GM13977 (cell line): ENCODE measurements around the gene BTBD9.

Experiments
- DNase-seq: peaks from one replicate; pipeline ENCODE4 v3.0.0; 2012; ENCODE audit warnings: low spot score
- CTCF ChIP-seq: IDR thresholded peaks from 2 replicates; pipeline ENCODE4 v1.5.1; 2012; ENCODE audit warnings: mild to moderate bottlenecking, control low read depth; ENCODE audit not compliant: insufficient read depth; ENCODE audit errors: extremely low read depth, missing control alignments
- in situ Hi-C: fragments of 300-500 bp; cut with MboI; formaldehyde crosslinking; loops from one replicate; pipeline ENCODE4 v1.12.0; 2022; ENCODE audit warnings: low sequenced_read_pairs, low pct_unique_long_range_greater_than_20kb, mixed read lengths, inconsistent platforms; ENCODE audit not compliant: unreplicated experiment

BTBD9 gene

GRCh38 chr6:38183856-38184584 is 455.7 kb downstream of the BTBD9 start:
- in situ Hi-C loops = no loop called here
- no peak for TF ChIP-seq CTCF
- no peak for DNase-seq

- no peak for TF ChIP-seq CTCF
- peak; percentile 3 for DNase-seq
- in situ Hi-C loops = no loop called here
Observed at GRCh38 chr6:38182426-38182825, 457.3 kb downstream of the BTBD9 start.

GRCh38 chr6:38180586-38180985 is 459.1 kb downstream of the BTBD9 start:
- DNase-seq = no peak

GRCh38 chr6:38179794-38180430 is 459.8 kb downstream of the BTBD9 start:
- peak; percentile 12 for TF ChIP-seq CTCF
- DNase-seq = no peak
- in situ Hi-C loops = no loop called here

More at GRCh38 chr6:38180586-38180985, 459.1 kb downstream of the BTBD9 start:
- in situ Hi-C loops = no loop called here
- no peak for TF ChIP-seq CTCF

- in situ Hi-C loops = no loop called here
- peak; percentile 19 for TF ChIP-seq CTCF
- DNase-seq = no peak
Observed at GRCh38 chr6:38179300-38179699, 460.4 kb downstream of the BTBD9 start.

- DNase-seq = no peak
- no peak for TF ChIP-seq CTCF
- in situ Hi-C loops = no loop called here
Observed at GRCh38 chr6:38178584-38178886, 461.2 kb downstream of the BTBD9 start.
